WTC11 (cell line): Measurements from ENCODE around the gene TH. TPM values are rescaled to one million over a fixed set of nuclear protein-coding genes. Genes with fewer than 3 reads are reported as not detected.

Experiments used
- ATAC-seq: fragments of 200-7000 bp; cut with Tn5 transposase; 2 replicates; pipeline ENCODE4 v1.10.0; 2021; ENCODE audit warnings: mild to moderate bottlenecking, moderate library complexity
- CTCF ChIA-PET: fragments of 300-600 bp; sonication (Branson Sonifier 250); formaldehyde crosslinking; loops from one replicate; lab custom pipeline; 2021; ENCODE audit warnings: antibody characterized with exemption; lab: Charles Lee
- POLR2A ChIA-PET: fragments of 350-600 bp; sonication (Branson Sonifier 250); formaldehyde crosslinking; loops from one replicate; lab custom pipeline; 2021; ENCODE audit warnings: antibody characterized with exemption; lab: Charles Lee
- DNase-seq: peaks from one replicate; pipeline ENCODE4 v3.0.0; 2021; ENCODE audit warnings: low spot score
- H3K27ac Mint-ChIP-seq: 2 replicates; pipeline ENCODE4 v1.8.0; 2021; ENCODE audit warnings: mixed read lengths
- H3K27me3 Mint-ChIP-seq: 2 replicates; pipeline ENCODE4 v1.8.0; 2021; ENCODE audit warnings: low read depth, mild to moderate bottlenecking, moderate library complexity, mixed read lengths
- H3K36me3 Mint-ChIP-seq: 2 replicates; pipeline ENCODE4 v1.8.0; 2021; ENCODE audit warnings: mixed read lengths
- H3K4me1 Mint-ChIP-seq: 2 replicates; pipeline ENCODE4 v1.8.0; 2022; ENCODE audit warnings: mixed read lengths
- H3K4me3 Mint-ChIP-seq: 2 replicates; pipeline ENCODE4 v1.8.0; 2021; ENCODE audit warnings: mild to moderate bottlenecking, moderate library complexity, mixed read lengths
- H3K9me3 Mint-ChIP-seq: 2 replicates; pipeline ENCODE4 v1.8.0; 2021; ENCODE audit warnings: mixed read lengths
- CREM ChIP-seq: sonication (generic); formaldehyde crosslinking; IDR thresholded peaks from 2 replicates; pipeline ENCODE4 v1.8.1; 2022; ENCODE audit warnings: mild to moderate bottlenecking, missing genetic modification reagents, moderate library complexity
- CTCF ChIP-seq: fragments of 200-600 bp; IDR thresholded peaks from 2 replicates; pipeline ENCODE4 v1.8.0; 2022; ENCODE audit warnings: antibody characterized with exemption
- ETV6 ChIP-seq: sonication (generic); formaldehyde crosslinking; IDR thresholded peaks from 2 replicates; pipeline ENCODE4 v1.8.1; 2022; ENCODE audit warnings: mild to moderate bottlenecking, missing genetic modification reagents
- FOXK1 ChIP-seq: sonication (generic); formaldehyde crosslinking; IDR thresholded peaks from 2 replicates; pipeline ENCODE4 v1.8.0; 2022; ENCODE audit warnings: mild to moderate bottlenecking, moderate library complexity, missing genetic modification reagents
- GRHL2 ChIP-seq: fragments of 250-450 bp; sonication (Bioruptor Pico); IDR thresholded peaks from 2 replicates; pipeline ENCODE4 v1.8.0; 2022; ENCODE audit warnings: mild to moderate bottlenecking, moderate library complexity; ENCODE audit not compliant: insufficient replicate concordance, severe bottlenecking
- HMGXB4 ChIP-seq: sonication (generic); formaldehyde crosslinking; IDR thresholded peaks from 2 replicates; pipeline ENCODE4 v1.8.1; 2023; ENCODE audit warnings: mild to moderate bottlenecking, moderate library complexity, missing genetic modification reagents
- IRF2 ChIP-seq: sonication (generic); formaldehyde crosslinking; IDR thresholded peaks from 2 replicates; pipeline ENCODE4 v1.8.0; 2022; ENCODE audit warnings: low read depth, missing genetic modification reagents, borderline replicate concordance
- JAZF1 ChIP-seq: fragments of 250-450 bp; sonication (Bioruptor Pico); IDR thresholded peaks from 2 replicates; pipeline ENCODE4 v1.9.0; 2021; ENCODE audit warnings: moderate library complexity, mild to moderate bottlenecking, inconsistent platforms
- KAT7 ChIP-seq: sonication (generic); formaldehyde crosslinking; IDR thresholded peaks from 2 replicates; pipeline ENCODE4 v1.8.1; 2023; ENCODE audit warnings: missing genetic modification reagents, mild to moderate bottlenecking, borderline replicate concordance
- MLX ChIP-seq: sonication (generic); formaldehyde crosslinking; IDR thresholded peaks from 2 replicates; pipeline ENCODE4 v1.8.1; 2023; ENCODE audit warnings: mild to moderate bottlenecking, missing genetic modification reagents, moderate library complexity
- MXD4 ChIP-seq: fragments of 250-450 bp; sonication (Bioruptor Pico); IDR thresholded peaks from 2 replicates; pipeline ENCODE4 v1.8.0; 2021; ENCODE audit warnings: mild to moderate bottlenecking, moderate library complexity, borderline replicate concordance
- NFATC4 ChIP-seq: fragments of 250-450 bp; sonication (Bioruptor Pico); IDR thresholded peaks from 2 replicates; pipeline ENCODE4 v1.9.0; 2021; ENCODE audit warnings: mild to moderate bottlenecking
- NFYB ChIP-seq: sonication (generic); formaldehyde crosslinking; conservative IDR thresholded peaks from 2 replicates; pipeline ENCODE4 v1.8.0; 2022; ENCODE audit warnings: low read depth, missing genetic modification reagents
- PREB ChIP-seq: sonication (generic); formaldehyde crosslinking; IDR thresholded peaks from 2 replicates; pipeline ENCODE4 v1.8.1; 2022; ENCODE audit warnings: mild to moderate bottlenecking, missing genetic modification reagents, moderate library complexity, borderline replicate concordance
- ZNF219 ChIP-seq: sonication (generic); formaldehyde crosslinking; IDR thresholded peaks from 2 replicates; pipeline ENCODE4 v1.8.0; 2023; ENCODE audit warnings: missing genetic modification reagents, mild to moderate bottlenecking, borderline replicate concordance
- ZNF232 ChIP-seq: sonication (generic); formaldehyde crosslinking; IDR thresholded peaks from 2 replicates; pipeline ENCODE4 v1.8.0; 2022; ENCODE audit warnings: mild to moderate bottlenecking, missing genetic modification reagents
- ZNF416 ChIP-seq: fragments of 250-450 bp; sonication (Bioruptor Pico); IDR thresholded peaks from 2 replicates; pipeline ENCODE4 v1.9.0; 2021; ENCODE audit warnings: mild to moderate bottlenecking, inconsistent platforms
- ZNF425 ChIP-seq: fragments of 250-450 bp; sonication (Bioruptor Pico); conservative IDR thresholded peaks from 2 replicates; pipeline ENCODE4 v1.9.0; 2021; ENCODE audit warnings: mild to moderate bottlenecking
- total RNA-seq: library from RNA; stranded (reverse); gene quantifications from 3 replicates; pipeline ENCODE4 v1.2.3, GENCODE V29; 2021
- TF ChIP-seq, protein P1 (sequence below): sonication (generic); formaldehyde crosslinking; IDR thresholded peaks from 2 replicates; pipeline ENCODE4 v1.8.0; 2023; ENCODE audit warnings: missing genetic modification reagents, mild to moderate bottlenecking, borderline replicate concordance
- TF ChIP-seq, protein P2 (sequence below): fragments of 250-450 bp; sonication (Bioruptor Pico); IDR thresholded peaks from 2 replicates; pipeline ENCODE4 v1.8.0; 2021; ENCODE audit warnings: mild to moderate bottlenecking
- TF ChIP-seq, protein P3 (sequence below): sonication (generic); formaldehyde crosslinking; conservative IDR thresholded peaks from 2 replicates; pipeline ENCODE4 v1.8.1; 2022; ENCODE audit warnings: mild to moderate bottlenecking, missing genetic modification reagents

Gene TH
- total RNA-seq, 1 experiment from 2014 or later = not detected

- TF ChIP-seq, protein P1, sequence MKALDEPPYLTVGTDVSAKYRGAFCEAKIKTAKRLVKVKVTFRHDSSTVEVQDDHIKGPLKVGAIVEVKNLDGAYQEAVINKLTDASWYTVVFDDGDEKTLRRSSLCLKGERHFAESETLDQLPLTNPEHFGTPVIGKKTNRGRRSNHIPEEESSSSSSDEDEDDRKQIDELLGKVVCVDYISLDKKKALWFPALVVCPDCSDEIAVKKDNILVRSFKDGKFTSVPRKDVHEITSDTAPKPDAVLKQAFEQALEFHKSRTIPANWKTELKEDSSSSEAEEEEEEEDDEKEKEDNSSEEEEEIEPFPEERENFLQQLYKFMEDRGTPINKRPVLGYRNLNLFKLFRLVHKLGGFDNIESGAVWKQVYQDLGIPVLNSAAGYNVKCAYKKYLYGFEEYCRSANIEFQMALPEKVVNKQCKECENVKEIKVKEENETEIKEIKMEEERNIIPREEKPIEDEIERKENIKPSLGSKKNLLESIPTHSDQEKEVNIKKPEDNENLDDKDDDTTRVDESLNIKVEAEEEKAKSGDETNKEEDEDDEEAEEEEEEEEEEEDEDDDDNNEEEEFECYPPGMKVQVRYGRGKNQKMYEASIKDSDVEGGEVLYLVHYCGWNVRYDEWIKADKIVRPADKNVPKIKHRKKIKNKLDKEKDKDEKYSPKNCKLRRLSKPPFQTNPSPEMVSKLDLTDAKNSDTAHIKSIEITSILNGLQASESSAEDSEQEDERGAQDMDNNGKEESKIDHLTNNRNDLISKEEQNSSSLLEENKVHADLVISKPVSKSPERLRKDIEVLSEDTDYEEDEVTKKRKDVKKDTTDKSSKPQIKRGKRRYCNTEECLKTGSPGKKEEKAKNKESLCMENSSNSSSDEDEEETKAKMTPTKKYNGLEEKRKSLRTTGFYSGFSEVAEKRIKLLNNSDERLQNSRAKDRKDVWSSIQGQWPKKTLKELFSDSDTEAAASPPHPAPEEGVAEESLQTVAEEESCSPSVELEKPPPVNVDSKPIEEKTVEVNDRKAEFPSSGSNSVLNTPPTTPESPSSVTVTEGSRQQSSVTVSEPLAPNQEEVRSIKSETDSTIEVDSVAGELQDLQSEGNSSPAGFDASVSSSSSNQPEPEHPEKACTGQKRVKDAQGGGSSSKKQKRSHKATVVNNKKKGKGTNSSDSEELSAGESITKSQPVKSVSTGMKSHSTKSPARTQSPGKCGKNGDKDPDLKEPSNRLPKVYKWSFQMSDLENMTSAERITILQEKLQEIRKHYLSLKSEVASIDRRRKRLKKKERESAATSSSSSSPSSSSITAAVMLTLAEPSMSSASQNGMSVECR (CRISPR knock-in tag) = no peak
- no peak for TF ChIP-seq ZNF425 (CRISPR knock-in tag)
- no peak for TF ChIP-seq NFATC4
- no peak for TF ChIP-seq NFYB (CRISPR knock-in tag)
- TF ChIP-seq CTCF = no peak
- no peak for TF ChIP-seq ETV6 (CRISPR knock-in tag)
- no peak for TF ChIP-seq JAZF1 (CRISPR knock-in tag)
- TF ChIP-seq ZNF416 (CRISPR knock-in tag) = no peak
- TF ChIP-seq HMGXB4 (CRISPR knock-in tag) = no peak
- no peak for TF ChIP-seq CREM (CRISPR knock-in tag)
- no peak for TF ChIP-seq KAT7 (CRISPR knock-in tag)
These were observed 33.7 kb upstream of the TH start (continued) for GRCh38 chr11:2205214-2205720.

- ChIA-PET CTCF (no interaction called here), POLR2A (no interaction called here)
- Mint-ChIP-seq H3K4me1 (no peaks in the 10 kb centered on the region), H3K36me3 (no peaks in the 10 kb centered on the region), H3K27me3 (peaks cover 4% of the 10 kb centered on the region; the same call in 1 of the 2 replicates), H3K4me3 (no peak overlapping the region), H3K9me3 (no peaks in the 10 kb centered on the region), H3K27ac (no peak overlapping the region)
- no peak for ATAC-seq
- DNase-seq = peak; percentile 7
- no peak for TF ChIP-seq MXD4 (CRISPR knock-in tag)
- TF ChIP-seq ZNF219 (CRISPR knock-in tag) = no peak
- TF ChIP-seq GRHL2 (CRISPR knock-in tag) = no peak
- no peak for TF ChIP-seq NFATC4
- TF ChIP-seq, protein P2, sequence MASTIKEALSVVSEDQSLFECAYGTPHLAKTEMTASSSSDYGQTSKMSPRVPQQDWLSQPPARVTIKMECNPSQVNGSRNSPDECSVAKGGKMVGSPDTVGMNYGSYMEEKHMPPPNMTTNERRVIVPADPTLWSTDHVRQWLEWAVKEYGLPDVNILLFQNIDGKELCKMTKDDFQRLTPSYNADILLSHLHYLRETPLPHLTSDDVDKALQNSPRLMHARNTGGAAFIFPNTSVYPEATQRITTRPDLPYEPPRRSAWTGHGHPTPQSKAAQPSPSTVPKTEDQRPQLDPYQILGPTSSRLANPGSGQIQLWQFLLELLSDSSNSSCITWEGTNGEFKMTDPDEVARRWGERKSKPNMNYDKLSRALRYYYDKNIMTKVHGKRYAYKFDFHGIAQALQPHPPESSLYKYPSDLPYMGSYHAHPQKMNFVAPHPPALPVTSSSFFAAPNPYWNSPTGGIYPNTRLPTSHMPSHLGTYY = no peak
- no peak for TF ChIP-seq MLX (CRISPR knock-in tag)
- no peak for TF ChIP-seq ZNF232
- TF ChIP-seq IRF2 (CRISPR knock-in tag) = no peak
- TF ChIP-seq FOXK1 (CRISPR knock-in tag) = no peak
- no peak for TF ChIP-seq PREB (CRISPR knock-in tag)
- TF ChIP-seq, protein P3, sequence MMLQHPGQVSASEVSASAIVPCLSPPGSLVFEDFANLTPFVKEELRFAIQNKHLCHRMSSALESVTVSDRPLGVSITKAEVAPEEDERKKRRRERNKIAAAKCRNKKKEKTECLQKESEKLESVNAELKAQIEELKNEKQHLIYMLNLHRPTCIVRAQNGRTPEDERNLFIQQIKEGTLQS = no peak
These were observed 33.0 kb upstream of the TH start for GRCh38 chr11:2204361-2205213.
